Peyer's patch (tissue), 4 donors: ENCODE data around the gene C17orf100. TPM values are rescaled to one million over a fixed set of nuclear protein-coding genes. Genes with fewer than 3 reads are reported as not detected.

ENCODE experiments used
- DNase-seq, 3 donors: peaks; one replicate each; pipeline ENCODE4 v3.0.0-alpha.2; 2017 to 2019
- H3K27ac ChIP-seq, 4 donors: fragments of 200-600 bp; sonication (generic); one replicate each; pipeline ENCODE4 v1.5.1; 2016 to 2019
- H3K27me3 ChIP-seq, 2 donors: fragments of 200-600 bp; sonication (generic); one replicate each; pipeline ENCODE4 v1.5.1; 2019
- H3K36me3 ChIP-seq, 3 donors: fragments of 200-600 bp; sonication (generic); one replicate each; pipeline ENCODE4 v1.5.1; 2016 to 2019
- H3K4me1 ChIP-seq, 4 donors: fragments of 200-600 bp; sonication (generic); one replicate each; pipeline ENCODE4 v1.5.1; 2016 to 2019
- H3K4me3 ChIP-seq, 4 donors: fragments of 200-600 bp; sonication (generic); 1 replicate in 3 of 4; 2 replicates in 1 of 4; pipeline ENCODE4 v1.5.1; 2016 to 2019; ENCODE audit warnings: mild to moderate bottlenecking in 1 of 4
- H3K9me3 ChIP-seq, 4 donors: fragments of 200-600 bp; sonication (generic); one replicate each; pipeline ENCODE4 v1.5.1; 2016 to 2019; ENCODE audit warnings: mild to moderate bottlenecking in 1 of 4
- CTCF ChIP-seq, 6 experiments: fragments of 450-650 bp in 4 of 6; fragments of 200-600 bp in 2 of 6; sonication (generic) in 1 of 6; IDR thresholded peaks; one replicate each; pipeline ENCODE4 v1.5.1; 2017 to 2019; ENCODE audit warnings: antibody characterized with exemption in 6 of 6, mild to moderate bottlenecking in 3 of 6, moderate library complexity in 1 of 6
- POLR2A ChIP-seq, 2 donors: fragments of 450-650 bp; IDR thresholded peaks; one replicate each; pipeline ENCODE4 v1.5.1; 2017; ENCODE audit warnings: antibody characterized with exemption in 2 of 2, mild to moderate bottlenecking in 2 of 2, moderate library complexity in 2 of 2
- total RNA-seq, 4 donors: library from RNA; depleted of rRNA; stranded (reverse); fragments of >200 nt; gene quantifications; one replicate each; pipeline ENCODE4 v1.1.0, GENCODE V29; 2016

The C17orf100 gene
- total RNA-seq, 4 donors from 2014 or later, result 2.3 to 16.5 (median 3.1) TPM

GRCh38 chr17:6684460-6684783, 32.9 kb downstream of the C17orf100 start:
- no peaks in the 10 kb centered on the region for H3K9me3 ChIP-seq
- peak in 1 of 3 donors; percentile 20 for DNase-seq
- no peak overlapping the region for H3K27ac ChIP-seq
- H3K4me3 ChIP-seq, result no peak overlapping the region
- no peaks in the 10 kb centered on the region for H3K4me1 ChIP-seq
- no peaks in the 10 kb centered on the region for H3K36me3 ChIP-seq
- no peaks in the 10 kb centered on the region for H3K27me3 ChIP-seq
- TF ChIP-seq POLR2A (IDR thresholded peaks at IDR 0.05) (no peak), CTCF (IDR thresholded peaks at IDR 0.05) (no peak)

- Histone ChIP-seq H3K4me1 (no peaks in the 10 kb centered on the region), H3K4me3 (no peak overlapping the region), H3K27me3 (no peaks in the 10 kb centered on the region), H3K9me3 (no peaks in the 10 kb centered on the region), H3K27ac (no peak overlapping the region), H3K36me3 (no peaks in the 10 kb centered on the region)
- peak in 1 of 3 donors; percentile 21 for DNase-seq
- no peak for TF ChIP-seq CTCF (IDR thresholded peaks at IDR 0.05)
- TF ChIP-seq POLR2A (IDR thresholded peaks at IDR 0.05), result no peak
Observed at GRCh38 chr17:6684881-6685767, 33.6 kb downstream of the C17orf100 start.

- H3K36me3 ChIP-seq, result no peaks in the 10 kb centered on the region
- H3K27ac ChIP-seq, result no peak overlapping the region
- H3K4me1 ChIP-seq, result no peaks in the 10 kb centered on the region
- no peaks in the 10 kb centered on the region for H3K9me3 ChIP-seq
- TF ChIP-seq CTCF (IDR thresholded peaks at IDR 0.05) (no peak), POLR2A (IDR thresholded peaks at IDR 0.05) (no peak)
- peak in 1 of 3 donors; percentile 8 for DNase-seq
- H3K4me3 ChIP-seq, result no peak overlapping the region
- H3K27me3 ChIP-seq, result no peaks in the 10 kb centered on the region
Observed at GRCh38 chr17:6686026-6686425, 34.5 kb downstream of the C17orf100 start.

GRCh38 chr17:6688944-6689343, 37.4 kb downstream of the C17orf100 start:
- TF ChIP-seq POLR2A (IDR thresholded peaks at IDR 0.05), result no peak
- no peak for TF ChIP-seq CTCF (IDR thresholded peaks at IDR 0.05)
- H3K27ac ChIP-seq, result no peak overlapping the region
- no peaks in the 10 kb centered on the region for H3K36me3 ChIP-seq
- H3K4me3 ChIP-seq, result no peak overlapping the region
- H3K27me3 ChIP-seq, result no peaks in the 10 kb centered on the region
- DNase-seq, result no peak
- no peaks in the 10 kb centered on the region for H3K9me3 ChIP-seq
- H3K4me1 ChIP-seq, result no peaks in the 10 kb centered on the region

GRCh38 chr17:6690641-6691040, 39.1 kb downstream of the C17orf100 start:
- TF ChIP-seq CTCF (IDR thresholded peaks at IDR 0.05) (no peak), POLR2A (IDR thresholded peaks at IDR 0.05) (no peak)

More at GRCh38 chr17:6690641-6691040, 39.1 kb downstream of the C17orf100 start:
- Histone ChIP-seq H3K4me3 (no peak overlapping the region), H3K9me3 (no peaks in the 10 kb centered on the region), H3K27ac (no peak overlapping the region), H3K36me3 (no peaks in the 10 kb centered on the region), H3K4me1 (no peaks in the 10 kb centered on the region), H3K27me3 (no peaks in the 10 kb centered on the region)
- no peak for DNase-seq
